T47D (cell line): Measurements from ENCODE around the gene RNF181.

Experiments used
- DNase-seq, 2 experiments: peaks; one replicate each; pipeline versions ENCODE4 v3.0.0 to v3.0.0-alpha.2; 2011 to 2012; ENCODE audit warnings: low read depth in 1 of 2, low spot score in 1 of 2
- JUND ChIP-seq: IDR thresholded peaks from 2 replicates; pipeline ENCODE4 v1.6.1; 2012; ENCODE audit warnings: low read depth
- in situ Hi-C: cut with HindIII; loops from 2 replicates; pipeline ENCODE4 v1.10.0; 2016; ENCODE audit warnings: low sequenced_read_pairs, low pct_unique_long_range_greater_than_20kb

RNF181 gene

GRCh38 chr2:85621338-85621737 is 25.8 kb downstream of the RNF181 start:
- TF ChIP-seq JUND: no peak
- no peak for DNase-seq
- in situ Hi-C loops: no loop called here

DNA sequence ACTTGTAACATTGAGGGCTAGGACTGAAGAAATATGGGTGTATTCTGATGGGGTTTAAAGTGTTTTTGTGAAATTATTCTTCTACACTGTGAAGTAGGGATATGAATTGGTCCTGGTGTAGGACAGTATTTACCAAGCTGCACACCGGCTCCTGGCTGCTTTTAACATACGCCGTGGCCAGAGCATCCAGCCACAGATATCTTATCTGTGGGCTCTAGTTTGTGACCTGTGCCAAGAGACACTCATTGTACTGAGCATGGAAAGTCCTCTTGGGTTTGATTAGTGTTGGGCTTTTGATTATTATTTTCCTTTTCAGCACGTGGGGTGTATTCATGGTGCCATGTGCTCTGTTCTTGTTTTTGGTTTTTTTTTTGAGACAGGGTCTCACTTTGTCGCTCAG is 28.4 kb downstream of the RNF181 start:
- no peak for DNase-seq
- in situ Hi-C loops: no loop called here
- no peak for TF ChIP-seq JUND

DNA sequence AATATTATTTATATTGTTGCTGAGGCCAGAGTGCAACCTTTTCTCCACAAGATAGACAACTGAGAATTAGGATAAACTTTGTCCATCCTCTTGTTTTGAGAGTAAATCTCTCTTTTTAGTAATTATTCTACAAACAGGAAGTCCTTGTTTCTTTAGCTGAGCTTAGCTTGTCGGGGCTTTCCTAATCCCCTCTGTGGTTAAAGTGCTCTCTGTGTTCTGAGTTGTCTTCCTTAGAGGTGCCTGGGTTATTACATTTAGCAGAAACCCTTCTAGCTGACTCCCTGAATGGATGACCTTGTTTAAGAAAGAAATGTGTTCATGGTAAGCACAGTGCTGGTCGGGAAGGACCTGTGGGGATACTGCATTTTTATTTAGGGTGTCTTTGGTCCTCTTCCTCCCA is 33.1 kb downstream of the RNF181 start:
- in situ Hi-C loops: no loop called here
- TF ChIP-seq JUND: no peak
- no peak for DNase-seq

GRCh38 chr2:85631316-85631715 is 35.8 kb downstream of the RNF181 start:
- no peak for DNase-seq
- in situ Hi-C loops: no loop called here

GRCh38 chr2:85635011-85635410 is 39.5 kb downstream of the RNF181 start:
- TF ChIP-seq JUND: no peak
- no peak for DNase-seq
- in situ Hi-C loops: no loop called here

More at GRCh38 chr2:85631316-85631715, 35.8 kb downstream of the RNF181 start:
- no peak for TF ChIP-seq JUND

DNA sequence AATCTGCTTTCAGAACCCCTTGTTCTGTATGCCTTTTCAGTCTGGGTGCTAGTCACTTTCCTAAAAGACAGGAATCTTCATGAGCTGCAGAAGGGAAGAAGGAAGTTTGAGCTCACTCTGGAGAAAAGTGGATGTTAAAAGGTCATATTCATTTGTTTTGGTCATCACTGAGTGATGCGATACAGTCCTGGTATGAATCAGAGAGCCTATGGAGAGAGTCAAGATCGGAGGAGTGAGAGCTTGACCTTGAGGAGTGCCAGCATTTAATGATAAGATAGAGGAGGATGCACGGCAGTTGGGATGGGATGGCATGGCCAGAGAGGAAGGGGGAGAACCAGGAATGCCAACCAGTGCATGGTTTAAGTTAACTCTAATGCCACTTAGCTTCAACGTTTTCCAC is 40.1 kb downstream of the RNF181 start:
- in situ Hi-C loops: no loop called here
- TF ChIP-seq JUND: no peak
- no peak for DNase-seq

DNA sequence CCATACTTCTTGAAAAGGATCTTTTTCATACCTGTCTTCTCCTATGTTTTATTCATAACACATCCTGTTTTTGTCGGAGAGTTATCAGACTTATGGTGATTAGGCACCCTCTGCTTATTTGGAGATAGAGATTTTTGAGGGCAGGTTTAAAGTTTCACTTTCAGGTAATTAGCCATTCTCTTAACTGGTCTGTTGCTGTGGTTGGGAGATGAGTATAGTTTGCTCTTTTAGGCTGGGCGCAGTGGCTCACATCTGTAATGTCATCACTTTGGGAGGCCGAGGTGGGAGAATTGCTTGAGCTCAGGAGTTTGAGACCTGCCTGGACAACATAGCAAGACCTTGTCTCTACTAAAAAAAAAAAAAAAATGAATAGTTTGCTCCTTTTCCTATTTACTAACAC is 47.2 kb downstream of the RNF181 start:
- in situ Hi-C loops: no loop called here
- no peak for TF ChIP-seq JUND

GRCh38 chr2:85644909-85645308 is 49.4 kb downstream of the RNF181 start:
- in situ Hi-C loops: no loop called here
- TF ChIP-seq JUND: no peak
- DNase-seq: no peak

More for the DNA sequence above, 47.2 kb downstream of the RNF181 start:
- DNase-seq: no peak

GRCh38 chr2:85646166-85646565 is 50.6 kb downstream of the RNF181 start:
- TF ChIP-seq JUND: no peak
- in situ Hi-C loops: no loop called here

More at GRCh38 chr2:85646166-85646565, 50.6 kb downstream of the RNF181 start:
- no peak for DNase-seq
